Subcutaneous abdominal adipose tissue (tissue), 5 donors: ENCODE measurements around the gene TGM2.

Source experiments
- H3K27ac ChIP-seq: one replicate; pipeline ENCODE4 v1.7.0; 2013; ENCODE audit warnings: low read depth, mild to moderate bottlenecking, inconsistent platforms, low read length, moderate library complexity
- H3K27me3 ChIP-seq, 5 donors: one replicate each; pipeline ENCODE4 v1.7.0; 2013; ENCODE audit warnings: low read length in 5 of 5, inconsistent platforms in 1 of 5; ENCODE audit not compliant: control insufficient read depth in 5 of 5, insufficient read depth in 4 of 5
- H3K36me3 ChIP-seq, 5 donors: one replicate each; pipeline ENCODE4 v1.7.0; 2013; ENCODE audit warnings: low read length in 5 of 5; ENCODE audit not compliant: control insufficient read depth in 5 of 5, insufficient read depth in 5 of 5
- H3K4me1 ChIP-seq, 5 donors: one replicate each; pipeline ENCODE4 v1.7.0; 2013; ENCODE audit warnings: low read length in 5 of 5, mild to moderate bottlenecking in 3 of 5, moderate library complexity in 1 of 5; ENCODE audit not compliant: control insufficient read depth in 5 of 5, insufficient read depth in 5 of 5
- H3K4me3 ChIP-seq, 5 donors: one replicate each; pipeline ENCODE4 v1.7.0; 2013; ENCODE audit warnings: low read length in 5 of 5, low read depth in 1 of 5
- H3K9ac ChIP-seq, 5 donors: one replicate each; pipeline ENCODE4 v1.7.0; 2013; ENCODE audit warnings: low read length in 5 of 5, mild to moderate bottlenecking in 4 of 5, moderate library complexity in 3 of 5
- H3K9me3 ChIP-seq, 5 donors: one replicate each; pipeline ENCODE4 v1.7.0; 2013; ENCODE audit warnings: low read length in 5 of 5; ENCODE audit not compliant: control insufficient read depth in 5 of 5
- donor health status: healthy.
- donor health status: healthy.
- donor health status: healthy.
- donor health status: healthy.
- donor health status: healthy.

Gene TGM2

GRCh38 chr20:38208523-38208922 is 43.5 kb upstream of the TGM2 start:
- H3K36me3 ChIP-seq = no peaks in the 10 kb centered on the region
- H3K27ac ChIP-seq = no peak overlapping the region
- no peak overlapping the region for H3K9ac ChIP-seq
- H3K4me1 ChIP-seq = peaks cover 0 to 17% (median 6%) of the 10 kb centered on the region in 5 donors
- no peaks in the 10 kb centered on the region for H3K9me3 ChIP-seq
- H3K4me3 ChIP-seq = no peak overlapping the region
- H3K27me3 ChIP-seq = peaks cover 0 to 7% (median 0%) of the 10 kb centered on the region in 5 donors

GRCh38 chr20:38208088-38208487 is 43.0 kb upstream of the TGM2 start:
- H3K27me3 ChIP-seq = peaks cover 0 to 5% (median 3%) of the 10 kb centered on the region in 5 donors
- no peak overlapping the region for H3K9ac ChIP-seq
- H3K4me1 ChIP-seq = peaks cover 0 to 17% (median 6%) of the 10 kb centered on the region in 5 donors
- no peak overlapping the region for H3K27ac ChIP-seq
- no peak overlapping the region for H3K4me3 ChIP-seq
- no peaks in the 10 kb centered on the region for H3K9me3 ChIP-seq
- H3K36me3 ChIP-seq = no peaks in the 10 kb centered on the region

- peaks cover 2 to 8% (median 4%) of the 10 kb centered on the region in 5 donors for H3K27me3 ChIP-seq
- no peak overlapping the region for H3K4me3 ChIP-seq
- H3K9ac ChIP-seq = no peak overlapping the region
- H3K9me3 ChIP-seq = no peaks in the 10 kb centered on the region
- H3K36me3 ChIP-seq = no peaks in the 10 kb centered on the region
- H3K4me1 ChIP-seq = peaks cover 0 to 17% (median 6%) of the 10 kb centered on the region in 5 donors
- no peak overlapping the region for H3K27ac ChIP-seq
Measured at GRCh38 chr20:38207621-38208020, 42.6 kb upstream of the TGM2 start.

GRCh38 chr20:38205001-38205400 is 39.9 kb upstream of the TGM2 start:
- Histone ChIP-seq H3K9ac (no peak overlapping the region), H3K4me1 (peaks cover 2 to 11% (median 7%) of the 10 kb centered on the region in 5 donors), H3K4me3 (no peak overlapping the region), H3K36me3 (no peaks in the 10 kb centered on the region), H3K27ac (no peak overlapping the region), H3K27me3 (peaks cover 2 to 13% (median 8%) of the 10 kb centered on the region in 5 donors), H3K9me3 (no peaks in the 10 kb centered on the region)

DNA sequence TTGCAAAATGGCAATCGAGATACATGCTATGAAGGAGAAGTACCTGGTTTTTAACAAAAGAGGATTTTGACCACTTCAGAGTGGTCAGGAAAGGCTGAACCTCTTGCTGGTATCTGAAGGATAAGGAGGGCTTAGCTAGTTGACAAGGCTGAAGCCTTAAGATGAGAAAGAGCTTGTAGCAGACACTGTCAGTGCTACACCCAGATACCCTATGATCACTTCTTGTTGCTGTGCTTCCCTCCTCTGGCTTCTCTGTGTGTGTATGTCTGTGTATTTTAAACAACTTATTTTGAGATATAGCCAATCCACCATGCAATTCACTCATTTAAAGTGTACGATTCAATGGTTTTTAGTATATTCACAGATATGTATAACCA is 38.9 kb upstream of the TGM2 start:
- H3K4me1 ChIP-seq = peaks cover 2 to 10% (median 4%) of the 10 kb centered on the region in 5 donors
- no peak overlapping the region for H3K4me3 ChIP-seq
- H3K27me3 ChIP-seq = peaks cover 4 to 16% (median 10%) of the 10 kb centered on the region in 5 donors
- H3K9ac ChIP-seq = no peak overlapping the region
- no peaks in the 10 kb centered on the region for H3K36me3 ChIP-seq
- no peak overlapping the region for H3K27ac ChIP-seq
- H3K9me3 ChIP-seq = no peaks in the 10 kb centered on the region

- Histone ChIP-seq H3K9me3 (no peaks in the 10 kb centered on the region), H3K4me1 (peaks cover 0 to 6% (median 2%) of the 10 kb centered on the region in 5 donors), H3K27me3 (peaks cover 4 to 16% (median 10%) of the 10 kb centered on the region in 5 donors), H3K9ac (no peak overlapping the region), H3K4me3 (no peak overlapping the region), H3K36me3 (no peaks in the 10 kb centered on the region), H3K27ac (no peak overlapping the region)
Measured at GRCh38 chr20:38203337-38203980, 38.4 kb upstream of the TGM2 start.

GRCh38 chr20:38202982-38203293 is 37.9 kb upstream of the TGM2 start:
- Histone ChIP-seq H3K4me1 (peaks cover 0 to 6% (median 2%) of the 10 kb centered on the region in 5 donors), H3K9ac (no peak overlapping the region), H3K36me3 (no peaks in the 10 kb centered on the region), H3K9me3 (no peaks in the 10 kb centered on the region), H3K4me3 (no peak overlapping the region), H3K27me3 (peaks cover 4 to 16% (median 10%) of the 10 kb centered on the region in 5 donors), H3K27ac (no peak overlapping the region)

DNA sequence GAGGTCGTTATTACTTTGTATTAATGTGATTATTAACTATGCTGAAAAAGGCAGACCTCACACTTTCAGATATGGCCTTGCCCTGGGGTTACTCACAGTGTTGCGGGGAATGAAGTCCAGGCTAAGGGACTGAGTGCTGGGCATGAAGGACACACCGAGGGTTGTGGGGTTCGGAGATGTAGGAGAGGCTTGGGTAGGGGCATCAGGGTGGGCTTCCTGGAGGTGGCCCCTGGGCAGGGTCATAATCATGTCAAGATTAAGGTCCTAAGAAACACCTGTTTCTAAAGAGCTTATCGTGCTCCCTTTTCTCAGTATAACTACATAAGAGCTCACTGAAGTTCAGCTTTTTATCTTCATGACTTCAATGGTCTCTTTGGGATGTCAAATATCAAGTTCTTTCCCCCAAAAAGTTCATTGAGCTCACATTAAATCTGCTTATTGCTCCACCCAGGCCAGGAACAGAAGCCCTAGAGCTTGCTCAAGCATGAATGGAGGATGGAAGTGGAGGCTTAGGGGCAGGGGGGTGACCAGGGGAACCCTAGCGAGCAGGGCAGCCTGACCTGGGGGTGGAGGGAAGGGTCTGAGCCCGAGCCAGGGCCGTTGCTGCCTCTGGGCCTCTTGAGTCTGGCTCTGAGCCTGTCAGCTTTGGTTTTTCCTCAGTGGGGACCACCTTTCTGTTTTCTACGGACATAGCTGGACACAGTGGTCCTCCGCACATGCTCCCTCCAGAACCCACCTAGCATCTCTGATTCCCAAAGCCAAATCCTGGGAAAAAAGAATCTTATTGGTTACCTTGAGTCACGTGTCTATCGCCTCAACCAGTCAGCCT is 37.3 kb upstream of the TGM2 start:
- Histone ChIP-seq H3K27ac (no peak overlapping the region), H3K36me3 (no peaks in the 10 kb centered on the region), H3K9me3 (no peaks in the 10 kb centered on the region), H3K27me3 (peaks cover 4 to 16% (median 10%) of the 10 kb centered on the region in 5 donors), H3K4me1 (peaks cover 0 to 6% (median 2%) of the 10 kb centered on the region in 5 donors), H3K9ac (no peak overlapping the region), H3K4me3 (no peak overlapping the region)

GRCh38 chr20:38201356-38201755 is 36.3 kb upstream of the TGM2 start:
- H3K9ac ChIP-seq = no peak overlapping the region
- H3K27ac ChIP-seq = no peak overlapping the region
- H3K27me3 ChIP-seq = peaks cover 4 to 20% (median 10%) of the 10 kb centered on the region in 5 donors
- H3K4me1 ChIP-seq = peaks cover 6 to 15% (median 7%) of the 10 kb centered on the region in 5 donors
- H3K4me3 ChIP-seq = no peak overlapping the region
- no peaks in the 10 kb centered on the region for H3K36me3 ChIP-seq
- no peaks in the 10 kb centered on the region for H3K9me3 ChIP-seq

GRCh38 chr20:38200646-38201045 is 35.6 kb upstream of the TGM2 start:
- Histone ChIP-seq H3K4me3 (no peak overlapping the region), H3K27me3 (peaks cover 4 to 22% (median 10%) of the 10 kb centered on the region in 5 donors), H3K4me1 (peaks cover 6 to 22% (median 14%) of the 10 kb centered on the region in 5 donors), H3K27ac (no peak overlapping the region), H3K9me3 (no peaks in the 10 kb centered on the region), H3K36me3 (no peaks in the 10 kb centered on the region), H3K9ac (no peak overlapping the region)
